OCI-LY1 (cell line): Measurements from ENCODE around the gene OR2T34.

ENCODE experiments used
- H2AFZ ChIP-seq: fragments of 200-600 bp; sonication (generic), shearing (Covaris generic); 2 replicates; pipeline ENCODE4 v1.6.0; 2014; ENCODE audit warnings: antibody characterized with exemption, mild to moderate bottlenecking, low read length
- H3F3A ChIP-seq: fragments of 200-600 bp; sonication (generic), shearing (Covaris generic); 2 replicates; pipeline ENCODE4 v1.6.0; 2014; ENCODE audit warnings: mild to moderate bottlenecking, antibody characterized with exemption, low read length, moderate library complexity; ENCODE audit not compliant: insufficient read depth
- H3K27ac ChIP-seq: fragments of 200-600 bp; sonication (generic); 2 replicates; pipeline ENCODE4 v1.5.1; 2014; ENCODE audit warnings: low read length, mixed run types, mild to moderate bottlenecking, low read depth; ENCODE audit not compliant: poor library complexity, severe bottlenecking
- H3K27me3 ChIP-seq: fragments of 200-600 bp; sonication (generic); 2 replicates; pipeline ENCODE4 v1.6.0; 2014; ENCODE audit warnings: antibody characterized with exemption, mild to moderate bottlenecking, low read length, moderate library complexity; ENCODE audit not compliant: insufficient read depth
- H3K36me3 ChIP-seq: fragments of 200-600 bp; sonication (generic); 2 replicates; pipeline ENCODE4 v1.6.1; 2014; ENCODE audit warnings: mild to moderate bottlenecking, antibody characterized with exemption, low read length, moderate library complexity, mixed read lengths; ENCODE audit not compliant: insufficient read depth
- H3K4me1 ChIP-seq: fragments of 200-600 bp; sonication (generic); 2 replicates; pipeline ENCODE4 v1.5.1; 2014; ENCODE audit warnings: mild to moderate bottlenecking, low read length, moderate library complexity; ENCODE audit not compliant: insufficient read depth, severe bottlenecking
- H3K4me2 ChIP-seq: fragments of 200-600 bp; sonication (generic), shearing (Covaris generic); 2 replicates; pipeline ENCODE4 v1.6.1; 2014; ENCODE audit warnings: low read length
- H3K4me3 ChIP-seq: fragments of 200-600 bp; sonication (generic); 2 replicates; pipeline ENCODE4 v1.5.1; 2014; ENCODE audit warnings: low read length, low read depth, mild to moderate bottlenecking, mixed read lengths; ENCODE audit not compliant: poor library complexity, severe bottlenecking
- H3K79me2 ChIP-seq: fragments of 200-600 bp; shearing (Covaris generic); 2 replicates; pipeline ENCODE4 v1.6.1; 2016; ENCODE audit warnings: mixed run types, low read length, mixed read lengths; ENCODE audit not compliant: insufficient read depth
- H3K9ac ChIP-seq: fragments of 200-600 bp; sonication (generic), shearing (Covaris generic); 2 replicates; pipeline ENCODE4 v1.6.1; 2014; ENCODE audit warnings: mild to moderate bottlenecking, low read length, mixed read lengths
- H3K9me2 ChIP-seq: fragments of 200-600 bp; sonication (generic), shearing (Covaris generic); 2 replicates; pipeline ENCODE4 v1.6.1; 2014; ENCODE audit warnings: low read depth, mild to moderate bottlenecking, low read length, mixed read lengths
- H3K9me3 ChIP-seq: fragments of 200-600 bp; shearing (Covaris generic); 2 replicates; pipeline ENCODE4 v1.6.1; 2014; ENCODE audit warnings: low read length, mixed read lengths
- H4K20me1 ChIP-seq: fragments of 200-600 bp; sonication (generic), shearing (Covaris generic); 2 replicates; pipeline ENCODE4 v1.6.0; 2016; ENCODE audit warnings: mild to moderate bottlenecking, low read length; ENCODE audit not compliant: insufficient read depth
- CTCF ChIP-seq: fragments of 200-600 bp; sonication (generic), shearing (Covaris generic); IDR thresholded peaks from 2 replicates; pipeline ENCODE4 v1.5.1; 2017; ENCODE audit warnings: mild to moderate bottlenecking, antibody characterized with exemption, low read length, moderate library complexity, mixed read lengths
- EZH2 ChIP-seq: fragments of 200-600 bp; sonication (generic), shearing (Covaris generic); IDR thresholded peaks from 2 replicates; pipeline ENCODE4 v1.8.0; 2017; ENCODE audit warnings: borderline replicate concordance, mixed run types, mild to moderate bottlenecking, antibody characterized with exemption, low read length, moderate library complexity, mixed read lengths

The OR2T34 gene

DNA sequence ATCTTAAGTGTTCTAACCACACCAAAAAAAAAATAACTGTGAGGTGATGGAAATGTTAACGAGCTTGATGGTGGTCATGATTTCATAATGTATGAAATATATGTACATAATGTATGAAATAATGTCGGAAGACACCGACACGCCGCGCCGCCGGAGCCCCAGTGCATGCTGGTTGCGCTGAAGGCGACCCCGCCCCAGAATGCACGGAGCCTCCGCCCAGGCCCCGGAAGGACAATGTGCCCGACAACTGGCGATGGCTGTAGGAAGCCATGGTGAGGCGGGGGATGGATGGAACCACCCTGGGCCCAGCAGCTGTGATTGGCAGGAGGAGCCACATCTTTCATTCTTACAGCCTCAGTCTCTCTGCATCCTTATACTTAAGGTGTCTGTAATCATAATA, 15.5 kb upstream of the OR2T34 start:
- Histone ChIP-seq H3K79me2 (no peaks in the 10 kb centered on the region), H3K9me3 (no peaks in the 10 kb centered on the region), H3K4me2 (no peak overlapping the region), H3K36me3 (no peaks in the 10 kb centered on the region), H3K9me2 (no peaks in the 10 kb centered on the region), H4K20me1 (no peaks in the 10 kb centered on the region), H2AFZ (no peak overlapping the region), H3F3A (no peaks in the 10 kb centered on the region), H3K9ac (no peak overlapping the region), H3K27me3 (no peaks in the 10 kb centered on the region), H3K27ac (no peak overlapping the region), H3K4me1 (no peaks in the 10 kb centered on the region), H3K4me3 (no peak overlapping the region)
- TF ChIP-seq CTCF = no peak
- TF ChIP-seq EZH2 = no peak

DNA sequence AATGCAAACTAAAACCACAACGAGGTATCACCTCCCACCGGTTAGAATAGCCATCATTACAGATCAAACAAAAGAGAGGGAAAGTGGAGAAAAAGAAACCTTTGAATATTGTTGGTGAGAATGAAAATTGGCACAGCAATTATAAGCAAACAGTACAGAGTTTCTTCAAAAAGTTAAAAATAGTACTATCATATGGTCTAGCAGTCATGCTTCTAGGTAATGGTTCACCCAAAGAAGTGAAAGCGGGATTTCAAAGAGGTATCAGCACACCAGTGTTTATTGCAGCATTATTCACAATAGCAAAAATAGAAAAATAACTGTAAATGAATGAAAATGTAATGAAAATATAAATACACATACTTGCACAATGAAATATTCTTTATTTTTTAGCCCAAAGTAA, 14.8 kb upstream of the OR2T34 start:
- no peaks in the 10 kb centered on the region for H3K9me3 ChIP-seq
- H3K27ac ChIP-seq = no peak overlapping the region
- TF ChIP-seq CTCF = no peak
- no peak for TF ChIP-seq EZH2
- no peaks in the 10 kb centered on the region for H3K9me2 ChIP-seq
- no peaks in the 10 kb centered on the region for H4K20me1 ChIP-seq
- no peak overlapping the region for H2AFZ ChIP-seq
- H3K4me2 ChIP-seq = no peak overlapping the region
- no peaks in the 10 kb centered on the region for H3F3A ChIP-seq
- H3K4me3 ChIP-seq = no peak overlapping the region
- no peaks in the 10 kb centered on the region for H3K79me2 ChIP-seq
- H3K36me3 ChIP-seq = no peaks in the 10 kb centered on the region
- no peaks in the 10 kb centered on the region for H3K4me1 ChIP-seq
- no peak overlapping the region for H3K9ac ChIP-seq
- H3K27me3 ChIP-seq = no peaks in the 10 kb centered on the region

- Histone ChIP-seq H3K27me3 (no peaks in the 10 kb centered on the region), H2AFZ (no peak overlapping the region), H3K9me2 (no peaks in the 10 kb centered on the region), H4K20me1 (no peaks in the 10 kb centered on the region), H3K4me2 (no peak overlapping the region), H3K36me3 (no peaks in the 10 kb centered on the region), H3K27ac (no peak overlapping the region), H3F3A (no peaks in the 10 kb centered on the region), H3K4me1 (no peaks in the 10 kb centered on the region), H3K9me3 (no peaks in the 10 kb centered on the region), H3K4me3 (no peak overlapping the region), H3K79me2 (no peaks in the 10 kb centered on the region), H3K9ac (no peak overlapping the region)
- no peak for TF ChIP-seq EZH2
- no peak for TF ChIP-seq CTCF
Measured at GRCh38 chr1:248585266-248585665, 10.7 kb upstream of the OR2T34 start.
